Inferior parietal cortex (tissue), 1 donor: ENCODE measurements around the gene CFAP100.
A peak's percentile ranks its signal among the peaks of the same experiment; 100 is the strongest.

Experiments
- DNase-seq: peaks from one replicate; pipeline ENCODE4 v3.0.0-alpha.2; 2016; ENCODE audit errors: extremely low spot score

The CFAP100 gene

GRCh38 chr3:126460381-126460780 lies 65.7 kb downstream of the CFAP100 start:
- no peak for DNase-seq

GRCh38 chr3:126461450-126462070 lies 66.9 kb downstream of the CFAP100 start:
- no peak for DNase-seq

DNA sequence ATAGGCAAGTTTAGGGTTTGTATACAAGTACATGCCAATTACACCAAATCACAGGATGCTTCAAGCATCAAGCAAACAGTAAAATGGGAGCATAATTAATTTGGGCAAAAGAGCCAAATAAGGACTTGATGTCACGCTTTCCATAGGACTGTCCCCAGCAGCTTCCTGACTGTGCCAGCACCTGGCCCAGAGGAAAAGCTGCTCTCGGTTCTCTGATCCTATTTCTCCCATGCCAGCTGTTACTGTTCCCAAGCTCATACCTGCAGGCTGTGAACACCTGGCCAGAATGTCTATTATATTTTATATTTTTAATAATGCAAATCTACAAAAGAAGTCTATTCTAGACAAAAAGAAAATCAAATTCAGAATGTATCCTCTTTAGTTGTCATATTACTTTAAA lies 68.8 kb downstream of the CFAP100 start:
- DNase-seq = no peak

- DNase-seq = no peak
Observed at GRCh38 chr3:126464093-126464492, 69.4 kb downstream of the CFAP100 start.

DNA sequence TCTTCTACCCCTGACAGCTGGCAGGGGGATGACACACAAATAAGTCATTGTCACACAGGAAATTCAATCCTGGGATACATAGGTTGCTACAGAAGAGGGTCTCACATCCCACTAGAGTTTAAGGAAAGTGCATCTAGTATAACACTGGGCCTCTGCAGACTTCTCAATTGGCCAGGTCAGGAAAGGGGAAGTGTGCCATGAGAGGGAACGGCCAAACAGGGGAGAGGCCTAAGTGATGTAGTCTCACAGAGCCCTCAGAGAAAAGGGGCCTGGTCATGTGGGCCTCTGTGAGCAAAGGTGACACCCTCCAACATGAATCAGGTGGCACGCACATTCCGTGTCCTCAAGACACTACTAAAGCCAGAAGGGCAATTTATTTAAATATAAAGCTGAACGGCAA lies 69.8 kb downstream of the CFAP100 start:
- no peak for DNase-seq

- no peak for DNase-seq
Observed at GRCh38 chr3:126464997-126465396, 70.3 kb downstream of the CFAP100 start.

- DNase-seq = no peak
Observed at GRCh38 chr3:126465928-126466544, 71.3 kb downstream of the CFAP100 start.

GRCh38 chr3:126466886-126467610 lies 72.3 kb downstream of the CFAP100 start:
- no peak for DNase-seq

DNA sequence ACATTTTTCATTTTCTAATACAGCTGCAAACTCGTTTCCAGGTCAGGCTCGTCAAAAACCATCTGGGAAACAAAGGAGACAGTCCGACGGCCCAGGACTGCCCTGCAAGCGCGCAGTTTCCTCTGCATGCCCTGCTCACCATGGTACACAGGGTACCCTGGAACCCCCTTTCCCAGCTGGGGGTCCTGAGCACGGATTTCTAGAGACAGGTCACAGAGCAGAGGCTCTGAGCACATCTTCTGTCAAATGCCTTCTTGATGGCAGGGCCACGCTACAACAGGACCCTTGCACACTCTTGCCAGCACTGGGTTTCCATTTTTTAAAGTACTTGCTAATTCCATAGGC lies 72.9 kb downstream of the CFAP100 start:
- DNase-seq = no peak

GRCh38 chr3:126468028-126468891 lies 73.6 kb downstream of the CFAP100 start:
- no peak for DNase-seq

GRCh38 chr3:126469479-126469878 lies 74.8 kb downstream of the CFAP100 start:
- no peak for DNase-seq

GRCh38 chr3:126472277-126473006 lies 77.7 kb downstream of the CFAP100 start:
- peak; percentile 55 for DNase-seq

GRCh38 chr3:126473292-126474168 lies 78.8 kb downstream of the CFAP100 start:
- DNase-seq = no peak

DNA sequence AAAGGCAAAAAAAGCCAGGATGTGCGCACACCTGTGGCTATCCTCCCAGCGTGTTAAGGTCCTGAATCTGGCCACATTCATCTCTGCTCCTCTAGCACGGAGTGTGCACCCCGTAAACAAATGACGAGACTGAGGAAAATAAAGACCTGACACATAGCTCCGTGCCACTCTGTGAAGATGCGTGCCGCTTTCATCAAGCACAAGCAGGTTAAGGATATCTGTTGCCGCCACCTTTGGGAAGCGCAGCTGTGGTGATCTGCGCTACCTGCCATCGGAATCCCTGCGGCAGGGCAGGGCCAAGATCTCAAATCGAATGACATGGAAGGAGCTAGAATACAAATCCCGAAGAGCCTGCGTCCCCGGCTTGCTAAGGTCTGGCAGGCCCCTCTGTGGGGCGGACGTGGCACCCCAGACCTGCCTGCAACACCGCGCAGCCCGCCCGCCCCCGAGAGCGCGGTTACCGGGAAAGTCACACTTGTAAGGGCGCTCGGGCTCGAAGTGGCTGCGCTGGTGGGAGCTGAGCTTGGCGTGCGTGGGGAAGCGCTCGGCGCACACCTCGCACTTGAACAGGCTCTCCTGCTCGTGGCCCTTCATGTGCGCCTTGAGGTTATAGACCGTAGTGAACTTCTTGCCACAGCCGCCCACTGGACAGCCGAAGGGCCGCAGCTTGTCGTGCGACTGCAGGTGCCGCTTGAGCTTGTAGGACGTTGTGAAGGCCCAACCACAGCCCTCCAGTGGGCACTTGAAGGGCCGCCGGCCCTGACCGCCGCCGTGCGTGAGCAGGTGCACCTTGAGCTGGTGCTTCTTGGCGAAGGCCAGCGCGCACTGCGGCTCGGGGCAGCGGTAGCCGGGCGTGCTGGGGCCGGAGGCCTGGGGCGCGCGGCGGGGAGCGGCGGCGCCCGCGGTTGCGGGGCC lies 80.0 kb downstream of the CFAP100 start:
- DNase-seq = no peak

DNA sequence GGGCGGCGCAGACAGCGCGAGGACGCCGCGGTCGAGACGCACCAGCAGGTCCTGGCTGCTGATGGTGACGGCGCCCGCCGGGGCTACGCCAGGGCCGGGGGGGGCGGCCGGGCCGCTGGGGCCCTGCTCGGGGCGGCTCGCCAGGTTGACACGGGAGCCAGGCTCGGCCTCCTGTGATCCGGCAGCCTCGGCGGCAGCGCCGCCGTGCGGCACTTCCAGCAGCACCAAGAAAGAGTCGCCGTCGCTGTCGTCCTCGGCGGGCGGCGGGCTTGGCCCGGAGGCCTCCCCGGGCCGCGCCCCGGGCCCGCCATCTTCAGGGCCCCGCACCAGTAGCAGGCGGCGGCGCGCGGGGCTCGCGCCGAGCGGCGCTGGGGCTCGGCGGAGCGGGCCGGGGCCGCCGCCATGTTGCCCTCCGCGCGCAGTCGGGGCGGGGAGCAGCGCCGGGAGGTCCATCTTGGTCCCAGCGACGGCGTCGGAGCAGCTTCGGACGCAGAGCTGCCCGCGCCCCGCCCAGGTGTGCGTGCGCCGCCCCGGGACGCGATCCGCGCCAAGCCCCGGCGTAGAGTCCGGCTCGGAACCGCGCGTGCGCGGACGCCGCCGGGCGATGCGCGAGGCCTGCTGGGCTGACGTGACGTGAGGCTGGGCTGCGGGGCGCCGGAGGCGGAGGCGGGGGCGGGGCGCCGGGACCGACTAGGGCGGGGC lies 80.9 kb downstream of the CFAP100 start, which contains the start of gene ZXDC:
ZXDC (minus strand) TSS at position 479 of the 702 bp plus-strand sequence; CDS start at position 453, 26 bp downstream.
- DNase-seq = peak; percentile 84

GRCh38 chr3:126476166-126477060 lies 81.7 kb downstream of the CFAP100 start:
- peak; percentile 53 for DNase-seq

GRCh38 chr3:126477061-126477380 lies 82.3 kb downstream of the CFAP100 start:
- no peak for DNase-seq
